K562 (cell line): Measurements from ENCODE around the gene AGPAT2. TPM values are rescaled to one million over a fixed set of nuclear protein-coding genes. Genes with fewer than 3 reads are reported as not detected.
A peak's percentile ranks its signal among the peaks of the same experiment; 100 is the strongest.

ENCODE experiments used
- BRD9 ChIP-seq: fragments of 450-650 bp; IDR thresholded peaks from 2 replicates; pipeline ENCODE4 v1.6.1; 2018; ENCODE audit warnings: low read depth; ENCODE audit not compliant: partially characterized antibody
- FIP1L1 ChIP-seq: fragments of 200-400 bp; formaldehyde crosslinking; IDR thresholded peaks from 2 replicates; pipeline ENCODE4 v1.6.1; 2018; ENCODE audit warnings: mild to moderate bottlenecking, low read depth, low read length; ENCODE audit not compliant: poor library complexity, severe bottlenecking
- HIVEP1 ChIP-seq: fragments of 250-450 bp; sonication (Bioruptor Pico); IDR thresholded peaks from 2 replicates; pipeline ENCODE4 v1.4.0; 2020; ENCODE audit warnings: mild to moderate bottlenecking
- JUN ChIP-seq, 2 experiments: sonication (generic) in 1 of 2; formaldehyde crosslinking in 1 of 2; IDR thresholded peaks; 2 replicates each; pipeline versions ENCODE4 v1.6.1 to v1.8.0; 2012 to 2022; ENCODE audit warnings: borderline replicate concordance in 2 of 2, mild to moderate bottlenecking in 2 of 2, improper control_type of control experiment in 1 of 2, low read depth in 1 of 2, low read length in 1 of 2, missing genetic modification reagents in 1 of 2
- LCOR ChIP-seq: sonication (generic); formaldehyde crosslinking; IDR thresholded peaks from 2 replicates; pipeline ENCODE4 v1.8.0; 2022; ENCODE audit warnings: mild to moderate bottlenecking, missing genetic modification reagents
- MAFK ChIP-seq: IDR thresholded peaks from 2 replicates; pipeline ENCODE4 v1.6.1; 2011; ENCODE audit warnings: low read length, improper control_type of control experiment
- MXI1 ChIP-seq: IDR thresholded peaks from 2 replicates; pipeline ENCODE4 v1.6.1; 2011; ENCODE audit warnings: low read depth, mild to moderate bottlenecking, improper control_type of control experiment, low read length
- NELFE ChIP-seq: IDR thresholded peaks from 2 replicates; pipeline ENCODE4 v1.6.1; 2011; ENCODE audit warnings: mild to moderate bottlenecking; ENCODE audit not compliant: insufficient read depth, insufficient read length
- NFIC ChIP-seq: fragments of 450-650 bp; IDR thresholded peaks from 2 replicates; pipeline ENCODE4 v1.6.1; 2017; ENCODE audit warnings: mild to moderate bottlenecking, inconsistent platforms
- PML ChIP-seq: IDR thresholded peaks from 2 replicates; pipeline ENCODE4 v1.6.1; 2012; ENCODE audit warnings: low read length, inconsistent platforms
- POLR3A ChIP-seq: IDR thresholded peaks from 2 replicates; pipeline ENCODE4 v1.6.1; 2011; ENCODE audit warnings: borderline replicate concordance, mild to moderate bottlenecking, moderate library complexity; ENCODE audit not compliant: insufficient read length, insufficient read depth; ENCODE audit errors: extremely low read depth
- SMARCC2 ChIP-seq: fragments of 450-650 bp; IDR thresholded peaks from 2 replicates; pipeline ENCODE4 v1.6.1; 2017; ENCODE audit warnings: antibody characterized with exemption, moderate library complexity, mild to moderate bottlenecking, low read depth
- TEAD2 ChIP-seq: fragments of 450-650 bp; IDR thresholded peaks from 2 replicates; pipeline ENCODE4 v1.6.1; 2016; ENCODE audit warnings: missing genetic modification characterization, control low read depth, missing compliant biosample characterization
- ZC3H11A ChIP-seq: IDR thresholded peaks from 2 replicates; pipeline ENCODE4 v1.6.1; 2012; ENCODE audit warnings: low read depth, low read length, improper control_type of control experiment
- ZFPM2 ChIP-seq: fragments of 250-450 bp; sonication (Bioruptor Pico); IDR thresholded peaks from 2 replicates; pipeline ENCODE4 v1.5.1; 2022; ENCODE audit warnings: mild to moderate bottlenecking
- ZNF146 ChIP-seq: IDR thresholded peaks from one replicate; pipeline ENCODE4 v1.6.1; 2018; ENCODE audit warnings: missing compliant biosample characterization; ENCODE audit not compliant: unreplicated experiment
- ZNF212 ChIP-seq: fragments of 450-650 bp; formaldehyde crosslinking; IDR thresholded peaks from 2 replicates; pipeline ENCODE4 v1.4.0; 2020; ENCODE audit warnings: mild to moderate bottlenecking
- ZNF3 ChIP-seq: fragments of 250-450 bp; sonication (Bioruptor Pico); IDR thresholded peaks from 2 replicates; pipeline ENCODE4 v1.5.0; 2021; ENCODE audit warnings: mild to moderate bottlenecking, moderate library complexity
- ZNF445 ChIP-seq: fragments of 250-450 bp; sonication (Bioruptor Pico); IDR thresholded peaks from 2 replicates; pipeline ENCODE4 v1.4.0; 2020; ENCODE audit warnings: low read depth, mild to moderate bottlenecking, moderate library complexity
- polyA plus RNA-seq, 8 experiments: library from polyadenylated mRNA; depleted of rRNA in 4 of 8; stranded (reverse) in 5 of 8; unstranded in 3 of 8; fragments of >200 nt; fragmentation: Nextera tagmentation in 2 of 8; fragmentation: Illumina TruSeq in 1 of 8; extraction: Ambion mirVana in 2 of 8; extraction: Trizol in 1 of 8; gene quantifications; 2 replicates each; pipeline versions ENCODE4 v1.2.1 to v1.2.3, GENCODE V29; 2011 to 2014; ENCODE audit warnings: inconsistent platforms in 1 of 8, missing spikeins in 1 of 8
- total RNA-seq, 7 experiments: library from RNA; depleted of rRNA in 6 of 7; stranded (reverse); fragments of >200 nt in 6 of 7; fragmentation: Illumina TruSeq in 2 of 7; extraction: Trizol in 2 of 7; gene quantifications; 2 replicates each; pipeline versions ENCODE4 v1.2.1 to v1.2.3, GENCODE V29; 2011 to 2021; ENCODE audit warnings: low replicate concordance in 1 of 7
- TF ChIP-seq, protein P1 (sequence below), 2 experiments: fragments of 450-650 bp; conservative IDR thresholded peaks; 2 replicates each; pipeline ENCODE4 v1.6.1; 2017; ENCODE audit warnings: mild to moderate bottlenecking in 2 of 2, moderate library complexity in 2 of 2
- TF ChIP-seq, protein P2 (sequence below): fragments of 250-450 bp; sonication (Bioruptor Pico); IDR thresholded peaks from 2 replicates; pipeline ENCODE4 v1.4.0; 2020
- TF ChIP-seq, protein P3 (sequence below): fragments of 250-450 bp; sonication (Bioruptor Pico); IDR thresholded peaks from 2 replicates; pipeline ENCODE4 v1.8.0; 2022; ENCODE audit warnings: inconsistent platforms, mild to moderate bottlenecking, moderate library complexity, borderline replicate concordance

Gene AGPAT2
- total and polyA plus RNA-seq, 9 of the 15 experiments (the other 6 are each of a cell fraction or from before 2014, with no cell fraction given): 0.13 to 54.5 (median 23.9) TPM

DNA sequence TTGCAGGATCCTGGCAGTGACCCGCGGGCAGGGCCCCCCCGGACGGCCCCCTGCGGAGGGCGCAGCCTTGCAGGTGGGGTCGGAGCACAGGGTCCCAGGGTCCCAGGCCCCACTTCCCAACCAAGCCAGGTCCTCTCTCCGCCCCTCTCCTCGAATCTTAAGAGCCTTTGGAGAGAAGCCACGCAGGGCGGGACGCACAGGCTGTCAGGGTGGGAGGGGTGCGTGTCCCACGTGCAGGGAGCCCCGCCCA is 43.0 kb downstream of the AGPAT2 start (continued):
- TF ChIP-seq FIP1L1 (peak; percentile 25), JUN (IDR thresholded peaks at IDR 0.05; ENCODE audit: borderline replicate concordance, low read depth, low read length) (0 out of 2 replicates have a peak, but pooled peaks have one; percentile 44), JUN (CRISPR knock-in tag; IDR thresholded peaks at IDR 0.05; ENCODE audit: borderline replicate concordance) (no peak), ZC3H11A (no peak), BRD9 (no peak), ZFPM2 (no peak), ZNF212 (CRISPR knock-in tag) (no peak), ZNF445 (CRISPR knock-in tag) (0 out of 2 replicates have a peak, but pooled peaks have one; percentile 11), MAFK (no peak), NFIC (peak; percentile 24; the same call in 1 of the 2 replicates), POLR3A (no peak), TEAD2 (tag) (no peak), ZNF3 (CRISPR knock-in tag) (no peak), NELFE (no peak), SMARCC2 (no peak), ZNF146 (CRISPR knock-in tag) (no peak), PML (no peak), MXI1 (peak; percentile 65), HIVEP1 (0 out of 2 replicates have a peak, but pooled peaks have one; percentile 13), LCOR (CRISPR knock-in tag) (no peak)
- TF ChIP-seq, protein P1, sequence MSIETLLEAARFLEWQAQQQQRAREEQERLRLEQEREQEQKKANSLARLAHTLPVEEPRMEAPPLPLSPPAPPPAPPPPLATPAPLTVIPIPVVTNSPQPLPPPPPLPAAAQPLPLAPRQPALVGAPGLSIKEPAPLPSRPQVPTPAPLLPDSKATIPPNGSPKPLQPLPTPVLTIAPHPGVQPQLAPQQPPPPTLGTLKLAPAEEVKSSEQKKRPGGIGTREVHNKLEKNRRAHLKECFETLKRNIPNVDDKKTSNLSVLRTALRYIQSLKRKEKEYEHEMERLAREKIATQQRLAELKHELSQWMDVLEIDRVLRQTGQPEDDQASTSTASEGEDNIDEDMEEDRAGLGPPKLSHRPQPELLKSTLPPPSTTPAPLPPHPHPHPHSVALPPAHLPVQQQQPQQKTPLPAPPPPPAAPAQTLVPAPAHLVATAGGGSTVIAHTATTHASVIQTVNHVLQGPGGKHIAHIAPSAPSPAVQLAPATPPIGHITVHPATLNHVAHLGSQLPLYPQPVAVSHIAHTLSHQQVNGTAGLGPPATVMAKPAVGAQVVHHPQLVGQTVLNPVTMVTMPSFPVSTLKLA (conservative IDR thresholded peaks at IDR 0.05): peak; percentile 94 to 95
- TF ChIP-seq, protein P2, sequence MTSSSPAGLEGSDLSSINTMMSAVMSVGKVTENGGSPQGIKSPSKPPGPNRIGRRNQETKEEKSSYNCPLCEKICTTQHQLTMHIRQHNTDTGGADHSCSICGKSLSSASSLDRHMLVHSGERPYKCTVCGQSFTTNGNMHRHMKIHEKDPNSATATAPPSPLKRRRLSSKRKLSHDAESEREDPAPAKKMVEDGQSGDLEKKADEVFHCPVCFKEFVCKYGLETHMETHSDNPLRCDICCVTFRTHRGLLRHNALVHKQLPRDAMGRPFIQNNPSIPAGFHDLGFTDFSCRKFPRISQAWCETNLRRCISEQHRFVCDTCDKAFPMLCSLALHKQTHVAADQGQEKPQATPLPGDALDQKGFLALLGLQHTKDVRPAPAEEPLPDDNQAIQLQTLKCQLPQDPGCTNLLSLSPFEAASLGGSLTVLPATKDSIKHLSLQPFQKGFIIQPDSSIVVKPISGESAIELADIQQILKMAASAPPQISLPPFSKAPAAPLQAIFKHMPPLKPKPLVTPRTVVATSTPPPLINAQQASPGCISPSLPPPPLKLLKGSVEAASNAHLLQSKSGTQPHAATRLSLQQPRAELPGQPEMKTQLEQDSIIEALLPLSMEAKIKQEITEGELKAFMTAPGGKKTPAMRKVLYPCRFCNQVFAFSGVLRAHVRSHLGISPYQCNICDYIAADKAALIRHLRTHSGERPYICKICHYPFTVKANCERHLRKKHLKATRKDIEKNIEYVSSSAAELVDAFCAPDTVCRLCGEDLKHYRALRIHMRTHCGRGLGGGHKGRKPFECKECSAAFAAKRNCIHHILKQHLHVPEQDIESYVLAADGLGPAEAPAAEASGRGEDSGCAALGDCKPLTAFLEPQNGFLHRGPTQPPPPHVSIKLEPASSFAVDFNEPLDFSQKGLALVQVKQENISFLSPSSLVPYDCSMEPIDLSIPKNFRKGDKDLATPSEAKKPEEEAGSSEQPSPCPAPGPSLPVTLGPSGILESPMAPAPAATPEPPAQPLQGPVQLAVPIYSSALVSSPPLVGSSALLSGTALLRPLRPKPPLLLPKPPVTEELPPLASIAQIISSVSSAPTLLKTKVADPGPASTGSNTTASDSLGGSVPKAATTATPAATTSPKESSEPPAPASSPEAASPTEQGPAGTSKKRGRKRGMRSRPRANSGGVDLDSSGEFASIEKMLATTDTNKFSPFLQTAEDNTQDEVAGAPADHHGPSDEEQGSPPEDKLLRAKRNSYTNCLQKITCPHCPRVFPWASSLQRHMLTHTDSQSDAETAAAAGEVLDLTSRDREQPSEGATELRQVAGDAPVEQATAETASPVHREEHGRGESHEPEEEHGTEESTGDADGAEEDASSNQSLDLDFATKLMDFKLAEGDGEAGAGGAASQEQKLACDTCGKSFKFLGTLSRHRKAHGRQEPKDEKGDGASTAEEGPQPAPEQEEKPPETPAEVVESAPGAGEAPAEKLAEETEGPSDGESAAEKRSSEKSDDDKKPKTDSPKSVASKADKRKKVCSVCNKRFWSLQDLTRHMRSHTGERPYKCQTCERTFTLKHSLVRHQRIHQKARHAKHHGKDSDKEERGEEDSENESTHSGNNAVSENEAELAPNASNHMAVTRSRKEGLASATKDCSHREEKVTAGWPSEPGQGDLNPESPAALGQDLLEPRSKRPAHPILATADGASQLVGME (CRISPR knock-in tag): no peak
- TF ChIP-seq, protein P3, sequence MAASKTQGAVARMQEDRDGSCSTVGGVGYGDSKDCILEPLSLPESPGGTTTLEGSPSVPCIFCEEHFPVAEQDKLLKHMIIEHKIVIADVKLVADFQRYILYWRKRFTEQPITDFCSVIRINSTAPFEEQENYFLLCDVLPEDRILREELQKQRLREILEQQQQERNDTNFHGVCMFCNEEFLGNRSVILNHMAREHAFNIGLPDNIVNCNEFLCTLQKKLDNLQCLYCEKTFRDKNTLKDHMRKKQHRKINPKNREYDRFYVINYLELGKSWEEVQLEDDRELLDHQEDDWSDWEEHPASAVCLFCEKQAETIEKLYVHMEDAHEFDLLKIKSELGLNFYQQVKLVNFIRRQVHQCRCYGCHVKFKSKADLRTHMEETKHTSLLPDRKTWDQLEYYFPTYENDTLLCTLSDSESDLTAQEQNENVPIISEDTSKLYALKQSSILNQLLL (CRISPR knock-in tag): no peak
